HG03066 (cell line): ENCODE measurements around the gene SNCA.

ENCODE experiments used
- ATAC-seq: cut with Tn5 transposase; IDR thresholded peaks from one replicate; pipeline ENCODE4 v1.9.1; 2021; ENCODE audit warnings: low read depth; ENCODE audit not compliant: unreplicated experiment

Gene SNCA

DNA sequence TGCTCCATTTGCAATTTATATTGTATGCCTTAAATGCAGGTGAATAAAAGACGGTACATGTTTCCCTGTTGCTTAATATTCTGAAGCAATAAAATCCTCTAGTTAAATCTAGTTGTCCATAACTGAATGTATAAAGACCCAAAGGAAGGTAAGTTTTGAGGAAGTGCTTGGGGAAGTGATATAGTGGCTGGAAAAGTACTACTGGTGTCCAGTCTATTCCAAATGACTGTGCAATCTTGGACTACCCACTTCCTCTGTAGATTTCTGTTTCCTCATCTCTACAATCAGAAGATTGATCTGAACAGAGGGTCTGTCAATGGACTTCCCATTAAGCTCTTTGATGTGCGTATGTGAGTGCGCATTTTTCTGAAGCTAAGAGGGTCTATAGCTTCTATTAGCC is 17.0 kb downstream of the SNCA start:
- ATAC-seq = no peak

DNA sequence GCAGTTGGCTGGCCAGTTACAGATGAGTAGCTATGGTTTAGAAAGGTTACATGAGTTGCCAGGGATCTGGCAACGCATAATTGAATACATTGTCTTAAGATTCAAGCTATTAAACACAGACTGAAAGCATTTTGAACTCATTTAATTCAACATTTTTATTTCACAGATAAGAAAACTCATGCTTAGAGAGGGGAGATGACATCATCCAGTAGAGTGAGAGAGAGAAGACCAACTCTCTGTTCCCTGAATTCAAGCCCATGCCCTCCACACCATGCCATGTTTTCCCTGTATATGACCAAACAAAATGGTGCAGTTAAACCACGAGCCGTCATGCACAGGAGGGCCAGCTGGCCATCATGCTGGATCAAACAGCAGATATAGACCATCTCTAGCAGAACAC is 22.6 kb downstream of the SNCA start:
- ATAC-seq = no peak

DNA sequence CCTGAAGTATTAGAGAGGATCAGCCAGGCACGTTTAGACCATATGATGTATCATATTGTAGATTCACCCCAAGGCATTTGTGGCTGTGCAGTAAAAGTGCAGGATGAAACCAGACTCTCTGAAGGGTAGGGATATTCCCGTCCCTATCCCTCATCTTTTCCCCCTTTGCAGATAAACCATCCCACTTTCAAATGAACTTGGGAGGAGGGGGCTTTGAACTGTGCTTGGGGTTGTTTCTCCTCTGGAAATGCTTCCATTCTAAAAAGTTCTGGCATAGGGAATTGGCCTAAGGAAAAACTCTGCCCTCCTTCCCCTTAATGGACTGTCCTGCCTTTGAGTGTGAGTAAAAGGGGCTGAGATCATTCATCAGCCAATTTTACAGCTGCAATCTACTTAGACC is 23.8 kb downstream of the SNCA start:
- no peak for ATAC-seq

DNA sequence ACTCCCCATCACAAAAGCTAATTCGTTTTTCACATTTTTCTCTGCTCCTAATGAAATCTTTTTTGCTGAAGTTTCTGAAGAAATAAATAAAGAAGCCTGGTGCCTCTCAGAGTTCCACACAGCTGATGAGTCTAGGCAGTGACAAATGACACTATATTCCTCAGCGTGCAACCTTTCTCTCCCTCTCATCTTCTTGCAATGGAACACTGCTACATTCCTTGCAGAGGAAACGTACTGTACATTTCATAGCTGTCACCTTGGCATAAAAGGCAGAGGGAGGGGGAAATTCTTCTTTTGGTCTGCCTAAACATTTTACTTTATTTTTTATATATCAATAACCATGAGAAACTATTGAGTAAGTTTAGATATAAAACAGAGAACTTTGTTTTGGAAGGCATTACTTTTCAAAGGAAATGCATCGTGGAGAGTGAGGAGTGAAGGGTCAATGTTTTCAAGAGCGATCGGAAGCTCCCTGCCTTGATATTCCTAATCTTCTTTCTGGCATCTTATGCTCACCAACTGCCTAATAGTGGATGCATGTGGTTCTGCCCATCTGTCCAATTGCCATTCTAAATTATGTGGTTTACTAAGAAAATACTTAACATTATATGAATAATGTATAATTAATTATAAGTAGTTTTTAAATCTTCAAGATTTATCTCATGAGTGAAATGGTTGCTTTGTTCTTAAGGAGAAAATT is 29.4 kb downstream of the SNCA start:
- ATAC-seq = no peak

DNA sequence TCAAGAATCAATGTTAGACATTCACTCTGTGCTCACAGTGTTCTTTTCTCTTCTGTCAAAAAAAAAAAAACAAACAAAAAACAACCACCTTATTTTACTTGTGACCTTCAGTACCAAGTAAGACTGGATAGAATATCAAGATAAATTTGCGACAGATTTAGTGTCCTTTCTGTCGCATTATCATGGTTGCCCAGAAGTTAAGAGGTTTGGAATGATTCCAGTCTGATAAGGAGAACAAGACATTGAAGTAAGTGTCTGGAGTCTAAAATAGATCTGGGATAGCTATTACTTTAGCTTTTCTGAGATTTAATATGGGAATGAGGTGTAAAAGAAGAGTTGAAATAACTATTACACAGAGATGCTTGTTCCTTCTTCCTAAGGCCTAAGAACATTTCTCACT is 31.7 kb downstream of the SNCA start:
- ATAC-seq = no peak

DNA sequence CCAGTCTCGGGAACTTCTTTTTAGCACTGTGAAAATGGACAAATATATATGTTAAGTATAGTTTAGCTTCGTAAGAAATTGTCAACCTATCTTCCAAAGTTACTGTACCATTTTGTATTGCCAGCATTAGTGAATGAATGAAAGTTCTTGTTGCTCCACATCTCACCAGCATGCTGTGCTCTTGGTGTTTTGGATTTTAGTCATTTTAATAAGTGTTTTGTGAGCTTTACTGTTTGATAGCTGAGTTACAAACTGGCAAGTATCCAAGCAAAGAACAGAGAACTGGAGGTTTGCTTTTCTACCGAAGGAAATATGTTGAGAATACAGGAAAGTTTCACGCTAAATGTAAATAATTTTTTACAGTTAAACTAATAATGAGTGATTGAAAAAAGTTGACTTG is 33.0 kb downstream of the SNCA start:
- ATAC-seq = no peak

DNA sequence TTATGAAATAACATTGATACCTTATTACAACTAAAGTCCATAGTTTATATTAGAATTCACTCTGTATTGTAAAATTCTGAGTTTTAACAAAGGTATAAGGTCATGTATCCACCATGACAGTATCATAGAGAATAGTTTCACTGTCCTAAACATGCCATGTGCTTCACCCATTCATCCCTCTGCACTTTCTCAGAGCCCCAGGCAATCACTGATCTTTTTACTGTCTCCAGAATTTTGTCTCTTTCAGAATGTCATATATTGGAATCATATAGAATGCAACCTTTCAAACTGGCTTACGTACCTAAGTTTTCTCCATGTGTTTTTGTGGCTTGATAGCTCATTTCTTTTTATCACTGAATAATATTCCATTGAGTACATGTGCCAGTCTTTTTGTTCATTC is 33.9 kb downstream of the SNCA start:
- no peak for ATAC-seq

DNA sequence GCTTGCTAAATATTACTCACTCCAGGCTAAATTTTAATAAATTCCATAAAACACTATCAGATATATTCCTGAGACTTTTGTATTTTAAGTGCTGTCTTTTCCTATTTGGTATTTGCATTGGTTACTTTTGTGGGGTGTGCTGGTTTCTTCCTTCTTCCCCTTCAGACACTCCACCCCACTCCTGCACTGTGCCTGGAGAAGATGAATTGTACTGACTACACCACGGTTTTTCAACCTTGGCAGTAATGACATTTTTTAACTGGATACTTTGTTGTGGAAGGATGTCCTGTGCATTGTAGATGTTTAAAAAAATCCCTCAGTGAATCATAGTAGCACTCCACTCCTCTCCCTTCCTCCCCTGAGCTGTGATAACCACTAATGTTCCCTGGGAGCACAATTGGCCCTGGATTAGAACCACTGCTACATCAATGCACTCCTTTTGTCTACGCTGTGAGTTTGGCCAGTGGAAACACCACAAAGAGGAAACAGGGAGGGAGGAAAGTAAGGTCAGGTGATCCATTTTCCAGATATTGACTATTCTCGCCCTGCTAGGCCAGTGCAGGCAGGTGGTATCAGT is 36.3 kb downstream of the SNCA start:
- ATAC-seq = no peak

DNA sequence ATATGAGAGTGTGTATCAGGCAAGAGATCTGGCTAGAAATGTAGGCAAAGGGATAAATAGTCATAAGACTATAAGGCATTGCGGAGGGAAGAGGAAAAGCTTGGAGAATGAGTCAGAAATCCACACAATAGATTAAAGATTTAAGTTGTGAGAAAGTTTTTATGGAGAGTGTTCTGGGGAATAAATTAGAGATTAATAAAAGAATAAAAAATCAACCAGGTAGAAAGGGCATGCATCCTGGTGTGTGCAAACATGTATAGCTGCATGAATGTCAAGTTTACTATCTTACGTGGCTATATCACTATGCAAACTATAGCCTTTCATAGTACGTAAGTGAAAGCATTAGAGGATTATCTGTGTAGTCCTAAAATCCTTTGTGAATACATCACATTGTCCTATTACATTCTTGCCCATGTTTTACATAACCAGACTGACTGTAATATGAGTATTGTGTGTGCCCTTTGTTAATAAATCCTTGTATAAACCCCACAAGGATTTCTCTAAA is 36.9 kb downstream of the SNCA start:
- ATAC-seq = no peak

DNA sequence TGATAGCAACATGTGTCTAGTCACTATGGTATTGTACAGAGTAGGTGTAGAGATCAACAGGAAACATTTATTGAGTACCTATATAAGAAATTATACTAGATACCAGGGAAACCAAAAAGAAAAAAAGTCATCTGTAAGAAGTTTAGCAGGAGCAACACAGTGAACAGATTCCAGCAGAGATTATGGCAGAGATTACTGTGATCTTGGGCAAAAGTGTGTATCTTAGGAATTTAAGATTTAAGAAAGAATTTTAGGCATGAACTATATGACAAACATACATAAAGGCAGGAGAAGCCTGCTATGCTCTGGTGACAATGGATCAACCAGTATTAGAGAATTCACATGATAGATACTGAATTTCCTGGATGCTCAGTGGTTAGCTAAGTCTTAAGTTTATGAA is 37.9 kb downstream of the SNCA start:
- ATAC-seq = no peak

DNA sequence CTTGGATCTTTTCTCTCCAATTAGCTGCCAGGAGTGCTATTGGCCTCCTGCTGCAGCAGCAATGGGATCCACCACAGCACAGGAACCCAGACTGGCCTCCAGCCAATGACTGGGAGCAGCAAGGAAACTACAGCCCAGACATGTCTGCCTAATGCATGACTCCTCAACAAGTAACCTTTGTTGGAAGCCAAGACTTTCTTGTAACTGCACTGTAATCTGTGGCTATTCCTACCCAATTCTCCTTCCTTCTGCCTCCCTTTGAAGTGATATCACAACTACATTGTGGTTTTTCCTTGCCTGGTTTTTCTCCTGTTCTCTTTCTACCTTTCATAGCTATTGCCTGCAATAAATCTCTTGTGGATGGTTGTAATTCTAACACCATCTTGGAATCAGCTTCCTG is 39.8 kb downstream of the SNCA start:
- no peak for ATAC-seq

DNA sequence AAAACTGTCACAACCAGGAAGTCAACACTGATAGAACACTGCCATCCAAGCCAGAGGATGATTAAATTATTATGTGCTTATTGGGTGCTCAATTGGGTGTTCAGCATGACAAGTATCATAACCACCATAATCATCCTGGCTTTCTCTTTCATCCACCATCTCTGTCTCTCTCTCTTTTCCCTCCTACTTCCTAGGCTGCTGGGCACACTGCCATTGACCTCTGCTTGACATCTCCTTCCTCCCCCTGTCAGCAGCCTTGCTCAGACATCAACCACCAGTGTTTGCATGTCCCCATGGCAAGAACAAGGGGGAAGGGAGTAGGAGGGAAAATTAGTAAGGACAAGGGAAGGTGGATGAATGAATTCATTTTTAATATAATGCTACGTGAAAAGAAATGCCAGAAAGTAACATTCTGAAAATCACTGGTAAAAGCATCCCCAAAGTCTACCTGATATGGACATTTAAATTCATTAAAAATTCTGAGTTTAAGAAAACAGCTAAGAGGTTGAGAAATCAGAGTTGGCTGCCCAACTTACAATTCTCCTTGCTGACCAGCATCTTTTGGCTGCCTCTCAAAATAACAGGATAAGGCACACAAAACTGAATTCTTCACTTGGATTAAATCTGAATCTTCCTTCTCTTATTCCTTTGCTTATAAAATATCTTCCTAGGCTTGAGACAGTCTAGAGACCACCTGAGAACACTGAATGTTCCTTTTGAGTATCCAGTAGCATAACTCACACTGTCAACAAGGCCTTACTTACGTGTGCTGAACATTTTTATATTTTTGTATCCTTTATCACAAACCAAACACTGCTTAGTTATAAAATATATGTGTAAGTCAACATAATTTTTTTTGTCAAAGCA is 48.5 kb downstream of the SNCA start:
- no peak for ATAC-seq

DNA sequence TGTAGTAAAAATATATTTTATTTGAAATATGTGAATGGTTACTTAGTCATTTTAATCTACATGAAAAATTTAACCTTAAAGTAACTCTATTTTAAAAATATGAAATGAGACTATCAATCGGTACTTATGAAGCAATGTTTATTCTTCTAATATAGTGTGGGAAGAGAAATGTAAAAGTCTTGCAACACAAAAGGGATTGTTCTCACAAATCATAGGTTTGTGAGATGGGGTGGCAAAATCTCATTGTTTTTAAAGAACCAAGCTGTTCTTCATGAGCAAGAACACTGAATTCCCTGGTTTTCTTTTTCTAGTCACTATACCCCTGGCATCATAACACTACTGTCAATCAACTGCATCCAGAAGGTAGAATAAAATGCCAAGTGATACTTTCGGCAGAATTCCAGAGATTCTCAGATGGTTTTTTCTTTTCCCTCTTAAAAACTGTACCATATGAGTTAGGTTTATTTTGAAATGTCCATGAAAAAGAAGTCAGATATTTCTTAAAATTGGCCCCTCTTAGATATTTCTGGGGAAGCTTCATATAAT is 52.2 kb downstream of the SNCA start:
- ATAC-seq = no peak

DNA sequence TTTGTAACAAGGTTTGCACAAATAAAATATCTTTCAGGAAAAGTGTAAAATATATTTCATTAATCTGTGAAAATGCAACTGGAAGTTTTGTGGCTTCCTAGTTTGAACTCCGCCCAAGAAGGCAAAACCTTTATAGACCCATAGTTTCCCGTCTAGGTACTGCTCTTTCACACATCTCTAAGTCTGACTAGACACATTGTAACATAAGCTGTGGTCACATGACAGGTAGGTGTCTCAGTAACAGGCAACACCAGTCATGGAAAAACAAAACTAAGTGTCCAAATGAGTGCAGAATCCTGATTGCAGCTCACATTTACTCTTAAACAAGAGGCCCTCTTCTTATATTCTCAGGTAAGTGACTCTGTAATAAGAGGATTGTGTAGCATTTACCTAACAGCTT is 55.6 kb downstream of the SNCA start:
- no peak for ATAC-seq

DNA sequence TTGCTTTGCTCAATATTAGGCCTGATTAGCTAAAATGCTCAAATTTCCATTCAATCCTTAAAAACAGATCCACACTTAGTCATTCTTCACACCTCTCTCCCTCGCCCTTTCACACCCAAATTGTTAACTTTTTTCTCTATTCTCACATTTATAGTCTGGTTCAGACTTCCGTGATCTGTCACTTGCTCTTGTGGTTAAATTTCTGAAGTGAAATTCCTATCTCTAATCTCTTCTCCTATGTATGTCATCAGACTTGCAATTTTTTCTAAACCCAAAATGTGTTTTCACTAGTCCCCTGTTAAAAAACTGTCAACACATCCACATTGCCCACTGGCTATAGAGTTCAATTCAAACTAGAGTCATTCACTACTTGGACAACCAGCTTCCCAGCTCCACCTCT is 63.2 kb downstream of the SNCA start:
- ATAC-seq = no peak

DNA sequence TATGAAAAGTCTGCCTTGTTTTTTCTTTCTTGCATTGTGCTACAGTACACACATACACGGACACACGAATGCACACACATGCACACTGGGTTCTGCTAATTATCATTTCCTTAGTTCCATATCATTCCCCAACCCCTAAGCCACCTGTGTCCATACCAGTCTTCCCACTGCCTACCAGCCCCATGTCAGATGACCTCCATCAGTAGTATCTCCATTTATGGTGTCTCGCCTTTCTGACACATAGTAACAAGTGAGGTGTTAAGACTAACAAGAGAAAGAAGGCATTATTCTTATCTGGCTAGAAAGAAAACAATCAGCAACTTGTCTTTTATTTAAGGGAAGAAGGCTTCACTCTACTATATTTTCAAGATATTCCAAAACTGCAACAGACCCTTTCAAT is 67.1 kb downstream of the SNCA start:
- no peak for ATAC-seq

DNA sequence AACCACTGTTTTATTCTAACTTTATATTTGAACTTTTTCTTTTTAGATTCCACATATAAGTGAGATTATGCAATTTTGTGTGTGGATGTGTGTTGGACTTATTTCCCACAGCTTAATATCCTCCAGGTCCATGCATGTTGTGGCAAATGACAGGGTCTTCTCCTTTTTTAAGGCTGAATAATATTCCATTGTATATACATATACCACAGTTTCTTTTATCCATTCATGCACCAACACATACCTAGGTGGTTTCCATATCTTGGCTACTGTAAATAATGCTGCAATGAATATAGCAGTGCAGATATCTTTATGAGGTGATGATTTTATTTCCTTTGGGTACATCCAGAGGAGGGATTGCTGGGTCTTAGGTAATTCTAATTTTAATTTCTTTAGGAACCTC is 69.0 kb downstream of the SNCA start:
- ATAC-seq = no peak

DNA sequence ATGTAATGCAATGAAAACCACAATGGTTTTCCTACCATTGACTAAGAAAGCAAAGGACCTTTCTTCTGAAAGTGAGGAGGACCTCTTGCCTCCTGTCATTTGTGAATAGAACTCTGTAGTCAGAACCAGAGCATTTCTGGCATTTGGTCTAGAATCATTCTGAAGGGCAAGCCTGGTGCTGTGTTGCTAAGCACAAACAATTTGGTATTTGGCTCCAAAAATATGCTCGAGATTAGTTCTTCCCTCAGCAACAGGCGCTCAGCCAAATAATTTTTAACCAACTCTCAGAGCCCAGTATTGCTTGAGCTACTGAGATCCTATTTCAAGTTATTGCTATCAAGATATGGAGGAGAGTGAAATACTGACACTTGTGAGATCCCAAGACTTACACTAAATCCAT is 71.0 kb downstream of the SNCA start:
- no peak for ATAC-seq

DNA sequence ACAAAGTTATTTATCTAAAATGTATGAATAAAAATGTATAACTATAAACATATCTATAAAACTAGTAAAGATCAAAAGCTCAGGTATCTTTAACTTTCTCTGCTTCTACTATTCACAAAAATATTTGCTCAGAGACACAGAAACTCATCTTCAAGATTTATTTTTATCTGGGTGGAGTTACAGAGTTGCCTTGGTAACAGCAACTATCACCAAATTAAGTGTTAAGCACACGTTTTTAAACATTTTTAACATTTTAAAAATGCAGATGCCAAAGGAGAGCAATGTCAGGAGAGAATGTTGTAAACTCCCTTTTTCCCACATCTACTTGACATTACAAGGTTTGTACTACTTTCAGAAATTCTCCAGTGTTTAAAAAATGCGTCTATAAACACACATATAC is 71.4 kb downstream of the SNCA start:
- no peak for ATAC-seq

DNA sequence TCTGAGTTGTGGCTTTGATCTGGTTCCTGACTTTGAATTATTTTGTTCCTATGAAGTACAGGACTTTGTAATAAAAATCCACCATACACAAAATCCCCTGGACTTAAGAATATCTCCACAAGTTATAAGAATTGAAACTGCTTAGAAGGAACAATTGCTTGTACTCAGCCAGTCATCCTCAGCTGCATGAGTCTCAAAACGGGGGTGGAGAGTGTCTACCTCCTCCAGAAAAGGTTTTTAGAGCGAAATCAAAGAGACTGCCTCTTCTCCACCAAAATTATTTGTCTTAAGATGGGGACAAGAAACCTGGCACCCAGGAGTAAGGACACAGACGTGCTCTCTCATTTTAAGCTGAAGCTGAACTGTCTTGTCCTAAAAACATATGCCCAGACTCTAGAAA is 74.7 kb downstream of the SNCA start:
- no peak for ATAC-seq

DNA sequence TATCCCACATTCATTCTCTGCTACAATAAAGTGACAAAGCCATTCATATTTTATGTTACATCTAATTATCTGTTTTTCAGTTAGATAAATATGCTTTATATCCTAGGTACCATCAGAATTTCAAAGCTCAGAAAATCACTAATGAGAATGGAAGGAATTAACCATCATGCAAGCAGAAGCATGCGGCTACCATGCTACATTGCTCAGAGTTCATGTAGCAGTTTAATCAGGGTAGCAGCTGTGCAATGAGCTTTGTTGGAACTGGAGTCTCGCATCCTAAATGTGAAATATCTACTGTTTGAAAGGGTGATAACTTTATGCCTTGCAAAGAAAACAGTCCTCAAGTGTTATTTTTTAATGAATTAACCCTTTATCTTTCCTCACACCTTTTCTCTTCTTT is 77.5 kb downstream of the SNCA start:
- no peak for ATAC-seq
